NCI-H146 treated with DMSO at 0.1 percent for 48 hours (cell line): Measurements from ENCODE around the gene PRR5.

Experiments
- DNase-seq: peaks from one replicate; lab custom pipeline; 2025; ENCODE audit not compliant: unreplicated experiment; lab: John Stamatoyannopoulos, UW

The PRR5 gene

GRCh38 chr22:44786136-44786535 lies 84.1 kb downstream of the PRR5 start:
- no peak for DNase-seq

GRCh38 chr22:44786610-44787009 lies 84.6 kb downstream of the PRR5 start:
- DNase-seq, result no peak
